Activated T-helper 1 cell treated with Interleukin-2 at 50 U/mL for 16 hours (primary cell): Measurements from ENCODE around the gene NAA80.
"Not testable (repeated sequence)": the region's sequence is repeated elsewhere in the genome, so short reads cannot be mapped to it uniquely, and the experiment has no call there.

ENCODE experiments used
- DNase-seq: peaks from one replicate; pipeline ENCODE4 v3.0.0-alpha.2; 2020; ENCODE audit warnings: low read depth

Gene NAA80

GRCh38 chr3:50290161-50290641 lies 9.0 kb downstream of the NAA80 start:
- no peak for DNase-seq

GRCh38 chr3:50289130-50289529 lies 10.1 kb downstream of the NAA80 start:
- no peak for DNase-seq

- DNase-seq, result no peak
Observed at GRCh38 chr3:50288387-50289007, 10.7 kb downstream of the NAA80 start.

- DNase-seq, result no peak
Observed at GRCh38 chr3:50287262-50287661, 11.9 kb downstream of the NAA80 start.

- no peak for DNase-seq
Observed at GRCh38 chr3:50286322-50287227, 12.6 kb downstream of the NAA80 start.

GRCh38 chr3:50284121-50284520 lies 15.1 kb downstream of the NAA80 start:
- DNase-seq, result not testable (repeated sequence)

GRCh38 chr3:50279255-50280016 lies 19.8 kb downstream of the NAA80 start:
- DNase-seq, result no peak

GRCh38 chr3:50278880-50279224 lies 20.4 kb downstream of the NAA80 start, which contains the start of gene LSMEM2:
Gene LSMEM2 (plus strand): TSS chr3:50279087. CDS start chr3:50279114, 27 bp downstream.
- DNase-seq, result no peak

- DNase-seq, result no peak
Observed at GRCh38 chr3:50278123-50278879, 20.9 kb downstream of the NAA80 start.

- no peak for DNase-seq
Observed at GRCh38 chr3:50276762-50277101, 22.5 kb downstream of the NAA80 start.

GRCh38 chr3:50275996-50276761 lies 23.0 kb downstream of the NAA80 start:
- DNase-seq, result no peak

GRCh38 chr3:50275141-50275995 lies 23.8 kb downstream of the NAA80 start:
- no peak for DNase-seq

- peak; percentile 43 for DNase-seq
Observed at GRCh38 chr3:50274371-50275104, 24.7 kb downstream of the NAA80 start.

GRCh38 chr3:50273689-50274065 lies 25.5 kb downstream of the NAA80 start:
- no peak for DNase-seq

- peak; percentile 75 for DNase-seq
Observed at GRCh38 chr3:50272911-50273688, 26.1 kb downstream of the NAA80 start.

- DNase-seq, result not testable (repeated sequence)
Observed at GRCh38 chr3:50272538-50272910, 26.7 kb downstream of the NAA80 start.

GRCh38 chr3:50271314-50271936 lies 27.8 kb downstream of the NAA80 start:
- no peak for DNase-seq
